Transverse colon (tissue), 4 donors: Measurements from ENCODE around the gene FNDC3B.

Experiments used
- CTCF ChIP-seq, 5 experiments: fragments of 200-600 bp in 3 of 5; fragments of 450-650 bp in 2 of 5; sonication (generic) in 3 of 5; IDR thresholded peaks; 1 replicate in 2 of 5; 2 replicates in 3 of 5; pipeline ENCODE4 v1.5.1; 2016 to 2017; ENCODE audit warnings: antibody characterized with exemption in 5 of 5, inconsistent platforms in 3 of 5, mild to moderate bottlenecking in 2 of 5, moderate library complexity in 1 of 5
- POLR2A ChIP-seq: fragments of 450-650 bp; IDR thresholded peaks from one replicate; pipeline ENCODE4 v1.6.1; 2016; ENCODE audit warnings: antibody characterized with exemption, mild to moderate bottlenecking, moderate library complexity
- POLR2AphosphoS5 ChIP-seq, 3 donors: sonication (generic); formaldehyde crosslinking; IDR thresholded peaks; one replicate each; pipeline ENCODE4 v1.6.1; 2016; ENCODE audit warnings: antibody characterized with exemption in 3 of 3

- no peak for TF ChIP-seq CTCF (IDR thresholded peaks at IDR 0.05)
- TF ChIP-seq POLR2AphosphoS5 (IDR thresholded peaks at IDR 0.05) = no peak
- TF ChIP-seq POLR2A = no peak
These were observed 103.6 kb downstream of the FNDC3B start for GRCh38 chr3:172142864-172143451.
